Urinary bladder (tissue), 4 donors: ENCODE results near the gene TRPC4AP. TPM values are rescaled to one million over a fixed set of nuclear protein-coding genes. Genes with fewer than 3 reads are reported as not detected.

Experiments
- DNase-seq: peaks from one replicate; pipeline ENCODE4 v3.0.0-alpha.2; 2015; ENCODE audit errors: extremely low spot score
- H3K27ac ChIP-seq: one replicate; pipeline ENCODE4 v1.5.1; 2013; ENCODE audit warnings: low read depth, mild to moderate bottlenecking, moderate library complexity
- H3K36me3 ChIP-seq: one replicate; pipeline ENCODE4 v1.6.1; 2013; ENCODE audit warnings: mild to moderate bottlenecking, moderate library complexity; ENCODE audit not compliant: insufficient read depth
- H3K4me1 ChIP-seq: one replicate; pipeline ENCODE4 v1.6.1; 2013; ENCODE audit warnings: mild to moderate bottlenecking, moderate library complexity; ENCODE audit not compliant: insufficient read depth
- H3K4me3 ChIP-seq: one replicate; pipeline ENCODE4 v1.5.1; 2013; ENCODE audit warnings: low read depth, low read length
- WGBS: extraction: QIAGEN DNeasy Blood & Tissue Kit; methylation state at CpG from one replicate; pipeline ENCODE4 v1.1.7; 2013; 5-methylcytosine and 5-hydroxymethylcytosine counted together
- polyA plus RNA-seq: library from polyadenylated mRNA; stranded (reverse); fragments of 200-250 nt; gene quantifications from one replicate; pipeline ENCODE4 v1.2.3, GENCODE V29; 2013
- total RNA-seq: library from RNA; depleted of rRNA; stranded (reverse); fragments of >200 nt; gene quantifications from one replicate; pipeline ENCODE4 v1.2.3, GENCODE V29; 2014
- donor health status: healthy with polysubstance abuse.
- donor health status: healthy.

TRPC4AP gene
- total and polyA plus RNA-seq, 2 donors, result 40.0 to 52.3 TPM

- Histone ChIP-seq H3K27ac (no peak overlapping the region), H3K4me1 (no peaks in the 10 kb centered on the region), H3K4me3 (no peak overlapping the region), H3K36me3 (no peaks in the 10 kb centered on the region)
- no peak for DNase-seq
- WGBS, result 86% methylated on average over 14 of the region's 14 CpGs
These were observed 98.0 kb downstream of the TRPC4AP start for GRCh38 chr20:34994509-34995131.

GRCh38 chr20:34993941-34994508 lies 98.6 kb downstream of the TRPC4AP start:
- H3K36me3 ChIP-seq, result no peaks in the 10 kb centered on the region
- H3K27ac ChIP-seq, result no peak overlapping the region
- no peaks in the 10 kb centered on the region for H3K4me1 ChIP-seq
- WGBS, result 93% methylated on average over 22 of the region's 22 CpGs
- H3K4me3 ChIP-seq, result no peak overlapping the region
- no peak for DNase-seq

DNA sequence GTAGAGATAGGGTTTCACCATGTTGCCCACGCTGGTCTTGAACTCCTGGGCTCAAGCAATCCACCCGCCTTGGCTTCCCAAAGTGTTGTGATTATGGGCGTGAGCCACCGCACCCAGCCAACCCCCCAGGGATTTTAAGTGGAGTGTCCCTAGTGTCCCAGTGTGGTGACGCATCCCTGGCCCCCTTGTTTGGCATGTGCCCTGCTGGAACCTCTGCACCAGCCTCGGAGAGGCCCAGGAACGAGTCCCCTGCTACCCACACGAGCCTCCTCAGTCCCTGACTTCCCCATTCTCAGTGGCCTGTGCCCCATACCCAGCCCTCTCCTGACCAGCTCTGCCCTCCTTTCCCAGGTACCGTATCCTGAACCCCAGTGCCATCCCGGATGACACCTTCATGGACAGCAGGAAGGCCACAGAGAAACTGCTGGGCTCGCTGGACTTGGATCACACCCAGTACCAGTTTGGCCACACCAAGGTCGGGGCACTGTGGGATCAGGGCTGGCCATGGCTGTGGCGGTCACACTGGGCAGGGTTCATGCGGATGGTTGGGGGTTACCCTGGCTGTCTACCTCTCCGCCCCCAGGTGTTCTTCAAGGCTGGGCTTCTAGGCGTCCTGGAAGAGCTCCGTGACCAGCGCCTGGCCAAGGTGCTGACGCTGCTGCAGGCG lies 99.7 kb downstream of the TRPC4AP start:
- Histone ChIP-seq H3K27ac (no peak overlapping the region), H3K4me1 (no peaks in the 10 kb centered on the region), H3K36me3 (no peaks in the 10 kb centered on the region), H3K4me3 (no peak overlapping the region)
- WGBS, result 96% methylated on average over 20 of the region's 20 CpGs
- no peak for DNase-seq

DNA sequence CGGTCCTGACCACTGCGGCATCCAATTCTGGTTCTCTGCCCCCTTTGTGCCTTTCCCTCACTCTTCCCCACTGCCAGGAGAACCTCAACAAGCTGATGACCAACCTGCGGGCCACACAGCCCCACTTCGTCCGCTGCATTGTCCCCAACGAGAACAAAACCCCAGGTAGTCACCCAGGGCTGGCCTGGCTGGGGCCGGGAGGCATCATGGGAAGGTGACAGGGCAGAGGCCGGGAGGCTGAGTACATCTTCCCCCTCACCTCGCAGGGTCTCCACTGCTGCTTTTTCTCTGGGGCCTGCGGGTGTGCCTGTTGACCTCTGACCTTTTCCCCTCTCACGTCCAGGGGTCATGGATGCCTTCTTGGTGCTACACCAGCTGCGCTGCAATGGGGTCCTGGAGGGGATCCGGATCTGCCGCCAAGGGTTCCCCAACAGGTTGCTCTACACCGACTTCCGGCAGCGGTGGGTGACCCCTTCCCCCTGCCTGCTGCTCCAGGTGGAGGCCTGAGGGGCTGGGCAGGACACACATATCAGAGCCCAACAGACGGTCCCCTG lies 101.9 kb downstream of the TRPC4AP start:
- no peak for DNase-seq
- Histone ChIP-seq H3K36me3 (no peaks in the 10 kb centered on the region), H3K4me3 (no peak overlapping the region), H3K27ac (no peak overlapping the region), H3K4me1 (no peaks in the 10 kb centered on the region)
- 81% methylated on average over 18 of the region's 18 CpGs for WGBS

GRCh38 chr20:34990231-34990630 lies 102.4 kb downstream of the TRPC4AP start:
- Histone ChIP-seq H3K27ac (no peak overlapping the region), H3K4me1 (no peaks in the 10 kb centered on the region), H3K4me3 (no peak overlapping the region), H3K36me3 (no peaks in the 10 kb centered on the region)
- WGBS, result 52% methylated on average over 11 of the region's 11 CpGs
- no peak for DNase-seq

DNA sequence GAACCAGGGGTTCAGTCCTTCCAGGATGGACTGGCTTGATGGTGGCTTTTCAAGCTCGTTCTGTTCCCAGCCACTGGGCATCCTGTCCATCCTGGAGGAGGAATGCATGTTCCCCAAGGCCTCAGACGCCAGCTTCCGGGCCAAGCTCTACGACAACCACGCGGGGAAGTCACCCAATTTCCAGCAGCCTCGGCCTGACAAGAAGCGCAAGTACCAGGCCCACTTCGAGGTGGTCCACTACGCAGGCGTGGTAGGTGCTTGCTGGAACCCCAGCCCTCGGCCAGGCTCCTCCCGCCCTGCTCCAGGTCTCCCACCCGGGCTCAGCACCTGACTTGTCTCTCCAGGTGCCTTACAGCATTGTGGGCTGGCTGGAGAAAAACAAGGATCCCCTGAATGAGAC lies 102.9 kb downstream of the TRPC4AP start:
- no peak for DNase-seq
- Histone ChIP-seq H3K4me3 (no peak overlapping the region), H3K36me3 (no peaks in the 10 kb centered on the region), H3K27ac (no peak overlapping the region), H3K4me1 (no peaks in the 10 kb centered on the region)
- WGBS, result 87% methylated on average over 14 of the region's 14 CpGs

GRCh38 chr20:34989118-34989517 lies 103.5 kb downstream of the TRPC4AP start:
- 84% methylated on average over 4 of the region's 4 CpGs for WGBS
- no peak for DNase-seq
- no peaks in the 10 kb centered on the region for H3K4me1 ChIP-seq
- H3K36me3 ChIP-seq, result no peaks in the 10 kb centered on the region
- no peak overlapping the region for H3K27ac ChIP-seq
- H3K4me3 ChIP-seq, result no peak overlapping the region

DNA sequence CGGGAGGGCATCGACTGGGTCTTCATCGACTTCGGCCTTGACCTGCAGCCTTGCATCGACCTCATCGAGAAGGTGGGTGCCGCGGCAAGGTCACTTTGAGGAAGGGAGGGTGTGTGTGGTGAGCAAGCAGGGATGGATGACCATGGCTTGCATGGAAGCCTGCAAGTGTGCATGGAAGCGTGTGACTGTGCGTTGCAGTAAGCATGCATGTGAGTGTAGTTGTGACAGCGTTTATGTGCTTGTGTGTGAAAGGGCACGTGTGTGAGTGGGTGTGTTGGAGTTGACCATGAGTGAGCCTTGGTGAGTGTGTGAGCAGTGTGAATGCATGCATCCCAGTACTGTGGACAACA lies 104.4 kb downstream of the TRPC4AP start:
- no peak for DNase-seq
- H3K4me1 ChIP-seq, result no peaks in the 10 kb centered on the region
- 65% methylated on average over 12 of the region's 12 CpGs for WGBS
- no peak overlapping the region for H3K4me3 ChIP-seq
- no peaks in the 10 kb centered on the region for H3K36me3 ChIP-seq
- H3K27ac ChIP-seq, result no peak overlapping the region

GRCh38 chr20:34987288-34988190 lies 105.1 kb downstream of the TRPC4AP start:
- H3K4me1 ChIP-seq, result no peaks in the 10 kb centered on the region
- no peak for DNase-seq
- no peak overlapping the region for H3K27ac ChIP-seq
- no peak overlapping the region for H3K4me3 ChIP-seq
- WGBS, result 62% methylated on average over 15 of the region's 15 CpGs
- no peaks in the 10 kb centered on the region for H3K36me3 ChIP-seq

- no peak overlapping the region for H3K27ac ChIP-seq
- H3K36me3 ChIP-seq, result no peaks in the 10 kb centered on the region
- 71% methylated on average over 24 of the region's 24 CpGs for WGBS
- H3K4me1 ChIP-seq, result no peaks in the 10 kb centered on the region
- no peak for DNase-seq
- H3K4me3 ChIP-seq, result no peak overlapping the region
These were observed 106.0 kb downstream of the TRPC4AP start for GRCh38 chr20:34986311-34987287.

DNA sequence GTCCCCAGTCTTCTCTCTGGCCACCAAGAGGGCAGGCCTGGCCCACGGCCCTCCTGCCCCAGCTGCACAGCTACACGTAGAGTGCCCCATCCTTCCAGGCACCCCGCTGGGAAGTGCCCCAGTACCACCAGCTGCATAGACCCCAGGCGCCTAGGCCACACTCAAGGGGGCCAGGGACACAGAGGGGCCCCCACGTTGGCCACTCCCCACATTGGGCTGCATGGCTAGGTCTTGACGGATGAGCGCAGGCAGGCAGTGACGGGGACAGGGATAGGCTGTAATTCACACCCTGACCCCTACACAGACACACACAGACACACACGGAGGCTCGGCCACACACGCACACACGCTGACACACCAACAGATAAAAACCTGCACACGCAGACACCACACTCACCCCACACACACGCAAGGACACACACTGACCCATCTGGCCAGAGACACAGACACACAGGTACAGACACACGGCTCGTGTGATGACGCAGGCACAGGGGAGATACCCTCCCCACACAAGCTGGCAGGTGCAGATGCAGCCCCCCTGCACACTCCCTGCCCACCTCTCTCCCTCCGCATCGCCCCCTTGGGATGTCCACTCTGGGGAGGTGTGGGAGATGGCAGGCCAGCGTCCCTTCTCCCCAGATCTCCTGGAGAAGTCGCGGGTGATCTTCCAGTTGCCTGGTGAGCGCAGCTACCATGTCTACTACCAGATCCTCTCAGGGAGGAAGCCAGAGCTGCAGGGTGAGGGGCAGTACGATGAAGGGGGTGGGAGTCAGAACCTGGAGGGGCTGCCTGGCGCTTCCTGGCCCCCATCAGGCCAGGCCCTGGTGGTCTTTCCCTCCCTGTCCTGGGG lies 106.9 kb downstream of the TRPC4AP start:
- H3K4me1 ChIP-seq, result no peaks in the 10 kb centered on the region
- DNase-seq, result no peak
- no peaks in the 10 kb centered on the region for H3K36me3 ChIP-seq
- H3K27ac ChIP-seq, result no peak overlapping the region
- WGBS, result 70% methylated on average over 25 of the region's 25 CpGs
- H3K4me3 ChIP-seq, result no peak overlapping the region

DNA sequence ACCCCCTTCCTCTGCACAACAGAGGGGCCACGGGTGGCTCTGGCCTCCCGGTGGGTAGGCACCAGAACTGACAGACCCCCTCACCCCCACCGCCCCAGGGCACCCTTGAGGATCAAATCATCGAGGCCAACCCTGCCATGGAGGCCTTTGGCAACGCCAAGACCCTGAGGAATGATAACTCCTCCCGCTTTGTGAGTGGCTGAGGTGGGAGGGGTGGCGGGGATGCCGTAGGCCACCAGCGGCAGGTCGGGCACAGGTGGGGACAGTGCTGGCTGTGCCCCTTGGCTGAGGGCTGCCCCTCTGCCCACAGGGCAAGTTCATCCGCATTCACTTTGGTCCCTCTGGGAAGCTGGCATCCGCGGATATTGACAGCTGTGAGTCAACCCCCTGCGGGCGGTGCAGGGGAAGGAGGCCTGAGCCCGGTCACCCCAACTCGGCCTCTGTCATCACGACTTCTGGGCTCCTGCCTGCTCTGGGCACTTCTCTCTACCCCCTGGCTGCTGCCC lies 107.8 kb downstream of the TRPC4AP start:
- Histone ChIP-seq H3K4me3 (no peak overlapping the region), H3K27ac (no peak overlapping the region), H3K4me1 (no peaks in the 10 kb centered on the region), H3K36me3 (no peaks in the 10 kb centered on the region)
- no peak for DNase-seq
- 66% methylated on average over 18 of the region's 18 CpGs for WGBS
